KMS-11 (cell line): ENCODE measurements around the gene CLCN5.

ENCODE experiments used
- H2AFZ ChIP-seq: fragments of 200-600 bp; sonication (generic); 2 replicates; pipeline ENCODE4 v1.6.1; 2016; ENCODE audit warnings: antibody characterized with exemption, mixed run types, low read depth
- H3K27ac ChIP-seq: fragments of 200-600 bp; sonication (generic); 2 replicates; pipeline ENCODE4 v1.6.1; 2016; ENCODE audit warnings: mild to moderate bottlenecking, mixed run types
- H3K27me3 ChIP-seq: fragments of 200-600 bp; sonication (generic); 2 replicates; pipeline ENCODE4 v1.6.1; 2017; ENCODE audit warnings: mild to moderate bottlenecking, low read depth, mixed run types, moderate library complexity; ENCODE audit not compliant: insufficient read depth
- H3K36me3 ChIP-seq: fragments of 200-600 bp; sonication (generic); 2 replicates; pipeline ENCODE4 v1.6.1; 2017; ENCODE audit warnings: mild to moderate bottlenecking, mixed run types; ENCODE audit not compliant: insufficient read depth
- H3K4me1 ChIP-seq: fragments of 200-600 bp; sonication (generic); 2 replicates; pipeline ENCODE4 v1.6.1; 2016; ENCODE audit warnings: mild to moderate bottlenecking, low read depth, mixed run types; ENCODE audit not compliant: poor library complexity, severe bottlenecking
- H3K4me2 ChIP-seq: fragments of 200-600 bp; sonication (generic); 2 replicates; pipeline ENCODE4 v1.7.0; 2016; ENCODE audit warnings: mild to moderate bottlenecking, mixed run types
- H3K4me3 ChIP-seq: fragments of 200-600 bp; sonication (generic); IDR thresholded peaks from 2 replicates; pipeline ENCODE4 v1.6.1; 2017; ENCODE audit warnings: low read depth, low read length, mixed read lengths; ENCODE audit not compliant: insufficient read depth
- H3K79me2 ChIP-seq: fragments of 200-600 bp; sonication (generic); 2 replicates; pipeline ENCODE4 v1.6.1; 2016; ENCODE audit warnings: low read depth, mixed run types; ENCODE audit not compliant: insufficient read depth
- H3K9ac ChIP-seq: fragments of 200-600 bp; sonication (generic); 2 replicates; pipeline ENCODE4 v1.6.1; 2016; ENCODE audit warnings: mild to moderate bottlenecking, mixed run types
- H4K20me1 ChIP-seq: fragments of 200-600 bp; sonication (generic); 2 replicates; pipeline ENCODE4 v1.6.1; 2016; ENCODE audit warnings: mild to moderate bottlenecking, mixed run types; ENCODE audit not compliant: insufficient read depth
- TF ChIP-seq, protein P1 (sequence below): fragments of 200-600 bp; sonication (generic); conservative IDR thresholded peaks from 2 replicates; pipeline ENCODE4 v1.6.1; 2017; ENCODE audit warnings: low read depth, mild to moderate bottlenecking, antibody characterized with exemption, low read length, moderate library complexity, mixed read lengths

The CLCN5 gene

DNA sequence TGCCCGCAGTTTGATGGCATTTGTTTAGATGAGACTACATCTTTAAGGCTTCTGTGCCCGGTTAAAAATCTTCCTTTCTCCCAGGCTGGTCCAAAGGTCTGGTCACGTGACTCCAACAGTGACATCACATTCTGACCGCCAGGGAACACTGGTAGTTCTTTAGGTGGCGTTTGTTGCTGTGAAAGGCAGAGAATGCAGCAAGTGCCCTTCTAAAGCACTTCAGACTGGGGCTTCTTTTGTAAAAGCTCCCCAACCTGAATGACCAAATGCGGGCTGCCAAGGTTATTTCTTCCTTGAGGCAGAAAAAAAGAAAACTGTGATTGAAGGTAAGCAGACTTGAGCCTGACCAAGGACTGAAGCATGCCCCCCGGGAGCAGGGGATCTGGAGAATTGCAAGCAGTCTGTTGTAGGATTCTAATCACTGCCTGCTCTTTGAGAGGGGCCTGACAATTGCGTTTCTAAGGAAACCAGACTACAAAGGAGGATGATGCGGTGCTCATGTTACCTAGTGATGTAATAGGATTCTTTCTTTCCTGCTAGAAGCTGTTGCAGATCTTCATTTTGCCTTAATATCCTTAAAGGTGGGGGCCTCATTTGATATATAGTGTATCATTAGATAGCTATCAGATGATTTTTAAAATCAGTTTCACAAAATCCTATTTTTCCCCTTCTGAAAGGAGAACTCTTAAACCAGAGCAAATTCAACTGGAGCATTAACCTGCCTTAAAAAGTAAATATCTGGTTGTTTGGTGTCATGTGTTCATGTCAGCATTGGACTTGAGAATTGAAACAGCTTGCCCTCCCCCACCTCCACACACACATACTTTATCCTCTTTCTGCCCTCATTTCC, 145.3 kb downstream of the CLCN5 start:
- H2AFZ ChIP-seq: no peak overlapping the region
- H3K36me3 ChIP-seq: no peaks in the 10 kb centered on the region
- no peak overlapping the region for H3K9ac ChIP-seq
- no peaks in the 10 kb centered on the region for H4K20me1 ChIP-seq
- H3K4me1 ChIP-seq: no peaks in the 10 kb centered on the region
- no peak overlapping the region for H3K4me3 ChIP-seq
- H3K27me3 ChIP-seq: no peaks in the 10 kb centered on the region
- TF ChIP-seq, protein P1, sequence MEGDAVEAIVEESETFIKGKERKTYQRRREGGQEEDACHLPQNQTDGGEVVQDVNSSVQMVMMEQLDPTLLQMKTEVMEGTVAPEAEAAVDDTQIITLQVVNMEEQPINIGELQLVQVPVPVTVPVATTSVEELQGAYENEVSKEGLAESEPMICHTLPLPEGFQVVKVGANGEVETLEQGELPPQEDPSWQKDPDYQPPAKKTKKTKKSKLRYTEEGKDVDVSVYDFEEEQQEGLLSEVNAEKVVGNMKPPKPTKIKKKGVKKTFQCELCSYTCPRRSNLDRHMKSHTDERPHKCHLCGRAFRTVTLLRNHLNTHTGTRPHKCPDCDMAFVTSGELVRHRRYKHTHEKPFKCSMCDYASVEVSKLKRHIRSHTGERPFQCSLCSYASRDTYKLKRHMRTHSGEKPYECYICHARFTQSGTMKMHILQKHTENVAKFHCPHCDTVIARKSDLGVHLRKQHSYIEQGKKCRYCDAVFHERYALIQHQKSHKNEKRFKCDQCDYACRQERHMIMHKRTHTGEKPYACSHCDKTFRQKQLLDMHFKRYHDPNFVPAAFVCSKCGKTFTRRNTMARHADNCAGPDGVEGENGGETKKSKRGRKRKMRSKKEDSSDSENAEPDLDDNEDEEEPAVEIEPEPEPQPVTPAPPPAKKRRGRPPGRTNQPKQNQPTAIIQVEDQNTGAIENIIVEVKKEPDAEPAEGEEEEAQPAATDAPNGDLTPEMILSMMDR: no peak
- H3K4me2 ChIP-seq: no peak overlapping the region
- no peak overlapping the region for H3K27ac ChIP-seq
- H3K79me2 ChIP-seq: no peaks in the 10 kb centered on the region

DNA sequence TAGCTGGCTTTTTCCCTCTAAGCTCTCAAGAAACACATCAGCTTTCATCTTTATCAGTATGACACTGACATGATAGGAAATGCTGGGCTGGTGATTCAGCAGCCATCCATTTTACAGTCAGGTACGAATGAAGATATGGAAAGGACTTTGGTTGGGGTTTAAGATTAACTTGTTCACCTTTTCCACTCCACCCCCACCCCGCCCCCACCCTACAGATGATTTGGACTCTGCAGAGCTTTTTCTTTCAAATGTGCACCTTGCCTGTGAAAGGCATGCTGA, 145.8 kb downstream of the CLCN5 start:
- Histone ChIP-seq H3K4me3 (no peak overlapping the region), H3K4me2 (no peak overlapping the region), H3K9ac (no peak overlapping the region)

DNA sequence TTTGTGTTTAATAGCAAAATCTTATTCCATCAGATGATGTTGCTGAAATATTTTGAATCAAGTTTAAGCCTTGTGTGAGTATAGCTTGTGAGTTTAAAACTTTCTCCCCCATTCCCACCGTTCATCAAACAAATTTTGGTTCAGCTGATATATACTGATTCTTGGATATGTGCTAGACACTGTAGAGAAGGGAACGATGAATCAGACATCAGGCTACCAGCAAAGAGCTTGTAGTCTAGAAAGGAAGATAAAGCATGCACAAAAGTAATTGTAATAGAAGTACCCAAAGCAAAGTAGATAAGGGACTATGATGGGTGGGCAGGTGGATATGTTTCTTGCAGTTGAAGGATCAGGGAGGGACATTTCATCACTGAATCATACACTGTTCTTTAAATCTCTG, 146.5 kb downstream of the CLCN5 start:
- TF ChIP-seq, protein P1: no peak
- H3K4me1 ChIP-seq: no peaks in the 10 kb centered on the region
- H3K79me2 ChIP-seq: no peaks in the 10 kb centered on the region
- no peaks in the 10 kb centered on the region for H3K27me3 ChIP-seq
- no peak overlapping the region for H3K4me2 ChIP-seq
- no peak overlapping the region for H3K9ac ChIP-seq
- no peak overlapping the region for H3K27ac ChIP-seq
- H4K20me1 ChIP-seq: no peaks in the 10 kb centered on the region
- H2AFZ ChIP-seq: no peak overlapping the region
- no peak overlapping the region for H3K4me3 ChIP-seq
- no peaks in the 10 kb centered on the region for H3K36me3 ChIP-seq

More for the DNA sequence above, 145.8 kb downstream of the CLCN5 start:
- no peaks in the 10 kb centered on the region for H3K27me3 ChIP-seq
- H3K79me2 ChIP-seq: no peaks in the 10 kb centered on the region
- TF ChIP-seq, protein P1: no peak
- no peaks in the 10 kb centered on the region for H3K4me1 ChIP-seq
- no peaks in the 10 kb centered on the region for H3K36me3 ChIP-seq
- no peak overlapping the region for H2AFZ ChIP-seq
- no peak overlapping the region for H3K27ac ChIP-seq
- H4K20me1 ChIP-seq: no peaks in the 10 kb centered on the region

DNA sequence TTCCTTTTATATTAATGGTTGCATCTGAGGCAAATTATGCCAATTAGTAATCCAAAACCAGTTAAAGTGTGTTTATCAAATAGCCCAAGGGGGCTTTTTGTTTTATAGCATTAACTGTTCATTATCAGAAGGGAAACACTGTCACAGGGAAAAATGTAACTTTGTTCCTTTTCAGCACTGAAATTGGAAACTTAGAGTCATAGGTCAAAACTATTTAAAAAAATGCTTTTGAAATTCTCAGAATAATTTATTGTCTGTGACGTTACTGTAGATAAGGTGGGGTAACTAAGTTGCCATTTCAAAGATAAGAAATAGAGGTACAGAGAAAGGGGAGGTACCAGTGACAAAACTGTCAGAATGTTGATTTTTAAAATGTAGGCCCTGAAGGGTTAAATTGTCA, 149.1 kb downstream of the CLCN5 start:
- Histone ChIP-seq H3K4me3 (no peak overlapping the region), H2AFZ (no peak overlapping the region), H3K4me2 (no peak overlapping the region), H3K9ac (no peak overlapping the region), H3K79me2 (no peaks in the 10 kb centered on the region), H4K20me1 (no peaks in the 10 kb centered on the region), H3K4me1 (no peaks in the 10 kb centered on the region), H3K27ac (no peak overlapping the region), H3K27me3 (no peaks in the 10 kb centered on the region), H3K36me3 (no peaks in the 10 kb centered on the region)
- TF ChIP-seq, protein P1: no peak
